Upper lobe of right lung (tissue), 1 donor: ENCODE data around the gene HMGCR. TPM values are rescaled to one million over a fixed set of nuclear protein-coding genes. Genes with fewer than 3 reads are reported as not detected.
"Not testable (repeated sequence)": the region's sequence is repeated elsewhere in the genome, so short reads cannot be mapped to it uniquely, and the experiment has no call there.

Experiments
- ATAC-seq: fragments of 200-7000 bp; cut with Tn5 transposase; one replicate; pipeline ENCODE4 v1.9.1; 2020; ENCODE audit warnings: mild to moderate bottlenecking, moderate library complexity
- DNase-seq: peaks from one replicate; pipeline ENCODE4 v3.0.0-alpha.2; 2020
- H3K27ac ChIP-seq: fragments of 200-600 bp; one replicate; pipeline ENCODE4 v1.8.0; 2022
- H3K27me3 ChIP-seq: fragments of 200-600 bp; one replicate; pipeline ENCODE4 v1.8.0; 2022; ENCODE audit warnings: mild to moderate bottlenecking
- H3K36me3 ChIP-seq: fragments of 200-600 bp; one replicate; pipeline ENCODE4 v1.8.0; 2022
- H3K4me1 ChIP-seq: fragments of 200-600 bp; one replicate; pipeline ENCODE4 v1.8.0; 2022
- H3K4me3 ChIP-seq: fragments of 200-600 bp; one replicate; pipeline ENCODE4 v1.8.0; 2022; ENCODE audit warnings: mild to moderate bottlenecking
- H3K9me3 ChIP-seq: fragments of 200-600 bp; one replicate; pipeline ENCODE4 v1.8.0; 2022
- intact Hi-C: fragments of 100-400 bp; cut with DNase I; formaldehyde crosslinking; loops from one replicate; pipeline ENCODE4 v1.11.0; 2022
- long read RNA-seq: library from polyadenylated mRNA; unstranded; transcript quantifications from one replicate; pipeline ENCODE4 v2.0.0, GENCODE V29; 2021
- total RNA-seq: library from RNA; stranded (reverse); fragmentation: NEBNext Ultra II Directional; extraction: Animal tissue kit (Norgen Biotek cat#: 25700); gene quantifications from one replicate; pipeline ENCODE4 v1.2.1, GENCODE V29; 2021
- TF ChIP-seq, protein P1 (sequence below): fragments of 200-600 bp; IDR thresholded peaks from one replicate; pipeline ENCODE4 v1.8.0; 2022; ENCODE audit warnings: antibody characterized with exemption
- donor health status: DM: no; HTN: yes; CAD: no; lungs with severe emphysema.

Gene HMGCR
- total RNA-seq = 96.5 TPM
- long read RNA-seq, full-length matches to known transcripts = 86 of 114 reads
- long read RNA-seq, partial matches to known transcripts = 12 of 114 reads
- long read RNA-seq, other reads (novel, unspliced or antisense) = 16 of 114 reads

DNA sequence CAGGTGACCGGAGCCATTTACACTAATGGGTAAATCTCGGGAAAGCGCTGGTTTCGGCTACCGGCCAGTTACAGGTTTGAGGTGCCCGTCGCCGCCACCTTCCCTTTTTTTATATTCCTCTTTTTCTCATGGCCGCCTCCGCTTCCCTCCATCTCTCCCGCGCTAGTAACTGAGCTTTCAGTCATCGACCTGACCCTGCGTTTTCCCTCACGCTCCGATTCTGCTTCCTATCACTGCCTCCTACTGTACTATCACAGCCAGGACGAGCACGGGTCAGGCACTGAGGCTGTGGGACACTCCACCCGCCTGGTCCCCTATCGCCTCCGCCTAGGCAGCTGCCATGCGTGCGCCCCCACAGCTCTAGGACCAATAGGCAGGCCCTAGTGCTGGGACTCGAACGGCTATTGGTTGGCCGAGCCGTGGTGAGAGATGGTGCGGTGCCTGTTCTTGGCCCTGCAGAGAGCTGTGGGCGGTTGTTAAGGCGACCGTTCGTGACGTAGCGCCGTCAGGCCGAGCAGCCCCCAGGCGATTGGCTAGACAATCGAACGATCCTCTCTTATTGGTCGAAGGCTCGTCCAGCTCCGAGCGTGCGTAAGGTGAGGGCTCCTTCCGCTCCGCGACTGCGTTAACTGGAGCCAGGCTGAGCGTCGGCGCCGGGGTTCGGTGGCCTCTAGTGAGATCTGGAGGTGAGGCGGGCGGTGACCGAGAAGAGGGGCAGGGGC lies at the start of gene HMGCR:
HMGCR (plus strand) TSS at position 606 of the 722 bp plus-strand sequence. CDS start 5,386 bp downstream, outside the sequence.
- Histone ChIP-seq H3K36me3 (no peaks in the 10 kb centered on the region), H3K4me3 (peak within 1 kb of the TSS; percentile 70), H3K9me3 (no peaks in the 10 kb centered on the region), H3K27me3 (no peaks in the 10 kb centered on the region), H3K27ac (peak within 1 kb of the TSS; percentile 89), H3K4me1 (peaks cover 6% of the 10 kb centered on the region)
- intact Hi-C loops = no loop called here
- DNase-seq (peak; percentile 99), ATAC-seq (peak; percentile 99)
- TF ChIP-seq, protein P1, sequence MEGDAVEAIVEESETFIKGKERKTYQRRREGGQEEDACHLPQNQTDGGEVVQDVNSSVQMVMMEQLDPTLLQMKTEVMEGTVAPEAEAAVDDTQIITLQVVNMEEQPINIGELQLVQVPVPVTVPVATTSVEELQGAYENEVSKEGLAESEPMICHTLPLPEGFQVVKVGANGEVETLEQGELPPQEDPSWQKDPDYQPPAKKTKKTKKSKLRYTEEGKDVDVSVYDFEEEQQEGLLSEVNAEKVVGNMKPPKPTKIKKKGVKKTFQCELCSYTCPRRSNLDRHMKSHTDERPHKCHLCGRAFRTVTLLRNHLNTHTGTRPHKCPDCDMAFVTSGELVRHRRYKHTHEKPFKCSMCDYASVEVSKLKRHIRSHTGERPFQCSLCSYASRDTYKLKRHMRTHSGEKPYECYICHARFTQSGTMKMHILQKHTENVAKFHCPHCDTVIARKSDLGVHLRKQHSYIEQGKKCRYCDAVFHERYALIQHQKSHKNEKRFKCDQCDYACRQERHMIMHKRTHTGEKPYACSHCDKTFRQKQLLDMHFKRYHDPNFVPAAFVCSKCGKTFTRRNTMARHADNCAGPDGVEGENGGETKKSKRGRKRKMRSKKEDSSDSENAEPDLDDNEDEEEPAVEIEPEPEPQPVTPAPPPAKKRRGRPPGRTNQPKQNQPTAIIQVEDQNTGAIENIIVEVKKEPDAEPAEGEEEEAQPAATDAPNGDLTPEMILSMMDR = peak; percentile 17

DNA sequence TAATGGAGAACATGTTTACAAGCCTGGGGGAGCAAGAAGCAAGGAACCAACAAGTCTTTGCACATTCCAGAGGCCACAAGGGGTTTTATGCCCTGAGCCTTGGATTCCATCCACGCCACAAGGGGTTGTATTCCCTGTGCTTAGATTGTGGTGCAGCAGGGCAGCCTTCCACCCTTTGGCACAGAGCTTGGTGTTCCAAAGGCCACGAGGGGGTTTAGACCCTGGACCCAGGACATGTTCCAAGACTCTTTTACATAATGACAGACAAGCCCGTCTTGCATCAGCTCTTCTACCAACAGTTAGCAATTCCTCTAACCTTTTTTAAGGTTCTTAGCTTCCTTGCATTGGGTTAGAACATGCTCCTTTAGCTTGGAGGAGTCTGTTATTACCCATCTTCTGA lies 45.2 kb upstream of the HMGCR start:
- DNase-seq, H3K27me3 ChIP-seq, H3K4me3 ChIP-seq, H3K4me1 ChIP-seq, ATAC-seq, H3K36me3 ChIP-seq, H3K9me3 ChIP-seq, H3K27ac ChIP-seq, intact Hi-C loops: not testable (repeated sequence)

DNA sequence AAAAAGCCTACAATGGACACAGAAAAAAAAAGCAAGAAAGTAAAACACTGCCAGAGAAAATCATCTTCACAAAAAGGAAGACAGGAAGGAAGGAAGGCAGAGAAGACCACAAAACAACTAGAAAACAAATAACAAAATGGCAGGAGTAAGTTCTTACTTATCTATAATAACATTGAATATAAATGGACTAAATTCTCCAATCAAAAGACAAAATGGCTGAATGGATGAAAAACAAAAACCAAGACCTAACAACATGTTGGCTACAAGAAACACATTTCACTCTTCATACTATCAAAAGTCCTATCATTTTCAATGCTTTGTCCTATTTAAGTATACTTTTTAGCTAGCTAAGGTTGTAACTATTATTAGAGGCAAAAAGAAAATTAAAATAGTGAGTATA lies 36.9 kb upstream of the HMGCR start:
- TF ChIP-seq, protein P1 = no peak
- Histone ChIP-seq H3K4me3 (no peak overlapping the region), H3K4me1 (no peaks in the 10 kb centered on the region), H3K27ac (no peak overlapping the region), H3K27me3 (no peaks in the 10 kb centered on the region), H3K36me3 (no peaks in the 10 kb centered on the region), H3K9me3 (no peaks in the 10 kb centered on the region)
- DNase-seq = no peak
- ATAC-seq = no peak
- intact Hi-C loops = no loop called here

DNA sequence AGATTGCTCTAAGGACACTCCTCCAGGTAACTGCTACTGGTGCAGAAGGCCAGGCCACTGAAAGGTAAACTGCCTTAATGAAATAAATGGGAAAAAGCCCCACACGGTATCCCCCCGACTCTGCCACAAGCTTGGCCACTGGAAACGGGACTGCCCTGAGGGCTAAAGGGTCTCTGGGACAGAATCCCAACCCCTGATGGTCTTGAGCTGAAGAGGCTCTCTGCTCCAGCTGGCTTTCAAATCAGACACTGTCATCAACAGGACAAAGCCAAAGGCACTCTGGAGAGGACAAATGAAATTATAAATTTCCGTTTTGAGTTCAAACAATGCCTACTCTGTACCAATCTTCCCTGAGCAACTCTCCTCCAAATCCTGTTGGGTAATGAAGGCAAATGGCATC lies 33.6 kb upstream of the HMGCR start:
- H3K36me3 ChIP-seq = no peaks in the 10 kb centered on the region
- TF ChIP-seq, protein P1 = no peak
- H3K9me3 ChIP-seq = no peaks in the 10 kb centered on the region
- no peak for DNase-seq
- H3K4me3 ChIP-seq = no peak overlapping the region
- H3K4me1 ChIP-seq = no peaks in the 10 kb centered on the region
- H3K27me3 ChIP-seq = no peaks in the 10 kb centered on the region
- intact Hi-C loops = no loop called here
- ATAC-seq = no peak
- no peak overlapping the region for H3K27ac ChIP-seq

DNA sequence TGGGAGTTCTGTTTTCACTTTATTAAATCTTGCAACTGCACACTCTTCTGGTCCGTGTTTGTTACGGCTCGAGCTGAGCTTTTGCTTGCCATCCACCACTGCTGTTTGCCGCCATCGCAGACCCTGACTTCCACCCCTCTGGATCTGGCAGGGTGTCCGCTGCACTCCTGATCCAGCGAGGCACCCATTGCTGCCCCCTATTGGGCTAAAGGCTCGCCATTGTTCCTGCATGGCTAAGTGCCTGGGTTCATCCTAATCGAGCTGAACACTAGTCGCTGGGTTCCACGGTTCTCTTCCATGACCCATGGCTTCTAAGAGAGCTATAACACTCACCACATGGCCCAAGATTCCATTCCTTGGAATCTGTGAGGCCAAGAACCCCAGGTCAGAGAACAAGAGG lies 32.5 kb upstream of the HMGCR start:
- intact Hi-C loops, H3K4me3 ChIP-seq, ATAC-seq, H3K9me3 ChIP-seq, H3K36me3 ChIP-seq, H3K27ac ChIP-seq, DNase-seq, H3K4me1 ChIP-seq, H3K27me3 ChIP-seq: not testable (repeated sequence)

DNA sequence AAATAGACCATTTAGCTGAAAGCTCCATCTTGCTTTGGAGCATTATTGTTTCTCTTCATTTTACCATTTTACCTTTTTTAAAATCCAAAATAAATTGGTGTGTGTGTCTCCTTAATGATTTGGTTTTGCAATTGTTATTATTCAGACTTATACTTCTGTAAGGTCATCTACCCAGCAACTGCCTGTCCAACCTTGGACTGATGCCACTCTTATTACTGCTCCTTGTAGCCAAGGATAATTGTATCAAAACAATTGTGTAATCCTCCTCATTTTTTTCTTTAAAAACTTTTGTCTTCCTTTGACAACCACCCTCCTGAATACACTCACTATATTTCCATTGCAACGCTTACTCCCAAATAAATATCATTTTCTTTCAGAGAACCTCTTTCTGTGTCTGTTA lies 30.3 kb upstream of the HMGCR start:
- no peak overlapping the region for H3K4me3 ChIP-seq
- no peaks in the 10 kb centered on the region for H3K36me3 ChIP-seq
- no peak for ATAC-seq
- TF ChIP-seq, protein P1 = no peak
- H3K27ac ChIP-seq = no peak overlapping the region
- no peak for DNase-seq
- H3K27me3 ChIP-seq = peaks cover 5% of the 10 kb centered on the region
- intact Hi-C loops = no loop called here
- no peaks in the 10 kb centered on the region for H3K4me1 ChIP-seq
- no peaks in the 10 kb centered on the region for H3K9me3 ChIP-seq
